GM12872 (cell line): ENCODE data around the gene LUC7L2.

ENCODE experiments used
- TF ChIP-seq, protein P1 (sequence below): IDR thresholded peaks from 3 replicates; pipeline ENCODE4 v1.5.1; 2011; ENCODE audit warnings: low read depth, mild to moderate bottlenecking, low read length, moderate library complexity; ENCODE audit not compliant: insufficient read depth

Gene LUC7L2

DNA sequence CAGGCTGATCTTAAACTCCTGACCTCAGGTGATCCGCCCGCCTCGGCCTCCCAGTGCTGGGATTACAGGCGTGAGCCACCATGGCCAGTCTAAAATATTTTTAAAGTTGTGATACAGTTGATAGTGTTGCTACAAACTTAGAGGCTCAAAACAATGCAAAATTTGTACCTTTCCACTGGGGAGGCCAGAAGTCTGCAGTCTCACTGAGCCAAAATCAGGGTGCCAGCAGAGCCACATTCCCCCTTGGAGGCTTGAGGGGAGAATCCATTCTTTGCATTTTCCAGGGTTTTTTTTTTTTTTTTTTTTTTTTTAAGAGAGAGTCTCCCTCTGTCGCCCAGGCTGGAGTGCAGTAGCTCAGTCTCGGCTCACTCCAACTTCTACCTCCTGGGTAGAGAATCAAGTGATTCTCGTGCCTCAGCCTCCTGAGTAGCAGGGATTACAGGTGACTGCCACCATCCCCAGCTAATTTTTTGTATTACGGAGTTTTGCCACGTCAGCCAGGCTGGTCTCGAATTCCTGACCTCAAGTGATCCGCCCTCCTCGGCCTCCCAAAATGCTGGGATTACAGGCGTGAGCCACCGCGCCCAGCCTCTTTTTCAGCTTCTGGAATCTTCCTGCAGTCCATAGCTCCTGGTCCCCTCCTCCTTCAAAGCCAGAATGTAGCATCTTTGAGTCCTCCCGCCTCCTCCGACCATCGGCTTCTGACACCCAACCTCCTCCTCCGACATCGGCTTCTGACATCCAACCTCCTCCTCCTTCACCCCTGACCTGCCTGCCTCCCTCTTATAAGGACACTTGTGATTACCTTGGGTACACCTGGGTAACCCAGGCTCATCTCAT is 86.6 kb downstream of the LUC7L2 start:
- TF ChIP-seq, protein P1, sequence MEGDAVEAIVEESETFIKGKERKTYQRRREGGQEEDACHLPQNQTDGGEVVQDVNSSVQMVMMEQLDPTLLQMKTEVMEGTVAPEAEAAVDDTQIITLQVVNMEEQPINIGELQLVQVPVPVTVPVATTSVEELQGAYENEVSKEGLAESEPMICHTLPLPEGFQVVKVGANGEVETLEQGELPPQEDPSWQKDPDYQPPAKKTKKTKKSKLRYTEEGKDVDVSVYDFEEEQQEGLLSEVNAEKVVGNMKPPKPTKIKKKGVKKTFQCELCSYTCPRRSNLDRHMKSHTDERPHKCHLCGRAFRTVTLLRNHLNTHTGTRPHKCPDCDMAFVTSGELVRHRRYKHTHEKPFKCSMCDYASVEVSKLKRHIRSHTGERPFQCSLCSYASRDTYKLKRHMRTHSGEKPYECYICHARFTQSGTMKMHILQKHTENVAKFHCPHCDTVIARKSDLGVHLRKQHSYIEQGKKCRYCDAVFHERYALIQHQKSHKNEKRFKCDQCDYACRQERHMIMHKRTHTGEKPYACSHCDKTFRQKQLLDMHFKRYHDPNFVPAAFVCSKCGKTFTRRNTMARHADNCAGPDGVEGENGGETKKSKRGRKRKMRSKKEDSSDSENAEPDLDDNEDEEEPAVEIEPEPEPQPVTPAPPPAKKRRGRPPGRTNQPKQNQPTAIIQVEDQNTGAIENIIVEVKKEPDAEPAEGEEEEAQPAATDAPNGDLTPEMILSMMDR = no peak

DNA sequence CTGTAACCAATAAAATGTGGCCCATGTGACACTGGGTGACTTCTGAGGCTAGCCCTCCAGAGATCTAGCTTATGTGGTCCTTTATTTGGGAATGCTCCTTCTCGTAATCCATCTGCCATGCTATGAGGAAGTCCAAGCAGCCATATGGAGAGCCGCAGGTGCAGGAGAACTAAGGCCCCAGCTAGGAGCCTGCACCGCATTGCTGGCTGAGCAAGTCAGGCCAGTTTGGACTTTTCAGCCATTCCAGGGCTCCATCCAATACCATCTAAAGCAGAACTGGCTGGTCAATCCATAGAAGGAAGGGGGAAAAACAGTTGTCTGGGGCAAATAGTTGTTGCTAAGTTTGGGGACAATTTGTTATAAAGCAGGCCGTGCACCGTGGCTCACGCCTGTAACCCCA is 91.2 kb downstream of the LUC7L2 start:
- TF ChIP-seq, protein P1 = no peak

DNA sequence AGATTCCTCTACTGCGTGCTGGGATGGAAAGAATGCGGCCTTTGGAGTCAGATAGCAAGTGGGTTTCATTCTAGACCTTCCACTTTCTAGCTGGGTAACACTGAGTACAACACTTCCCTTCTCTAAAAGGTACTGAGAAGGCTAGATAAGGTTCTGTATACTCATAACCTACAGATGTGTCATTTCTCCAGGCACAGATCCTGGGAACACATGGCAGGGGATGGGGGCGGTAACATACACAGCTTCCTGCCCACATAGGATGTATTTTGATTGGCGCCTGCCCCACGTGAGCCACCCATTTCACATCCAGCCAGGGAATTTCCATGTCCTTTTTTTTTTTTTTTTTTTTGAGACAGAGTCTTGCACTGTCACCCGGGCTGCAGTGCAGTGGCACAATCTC is 91.9 kb downstream of the LUC7L2 start:
- TF ChIP-seq, protein P1 = no peak

DNA sequence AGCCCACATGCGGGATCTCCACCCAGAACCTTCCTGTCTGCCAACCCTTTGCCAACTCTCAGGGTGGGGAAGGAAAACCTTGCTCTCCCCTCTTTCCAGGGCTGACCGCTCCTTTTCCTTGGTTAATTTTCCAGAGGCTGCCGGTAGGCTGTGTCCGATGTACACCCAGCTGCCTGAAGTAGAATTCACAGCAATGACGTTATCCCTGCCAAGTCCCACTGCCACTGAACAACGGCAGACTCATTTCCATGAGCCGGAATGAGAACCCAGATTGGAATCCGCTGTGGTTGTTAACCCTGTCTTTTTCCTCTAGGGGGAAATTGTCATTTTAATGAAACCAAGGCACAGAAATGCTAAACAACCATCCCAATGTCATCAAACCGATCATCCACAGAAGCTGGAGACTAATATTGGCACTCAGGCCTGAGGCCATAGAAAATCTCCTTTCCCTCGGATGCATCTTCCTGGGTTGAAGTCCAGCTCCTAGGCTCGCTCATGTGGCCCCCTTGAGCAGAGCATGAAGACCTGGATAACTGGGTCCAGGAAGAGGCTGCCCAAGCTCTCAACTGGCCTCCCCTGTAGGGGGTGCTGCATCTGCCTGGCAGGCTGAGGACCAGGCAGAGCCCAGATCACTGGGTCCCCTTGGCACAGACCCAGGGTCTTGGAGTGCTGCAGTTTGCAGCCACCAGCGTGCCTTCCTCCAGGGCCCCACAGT is 93.4 kb downstream of the LUC7L2 start:
- TF ChIP-seq, protein P1 = peak; percentile 22; the same call in 1 of the 3 replicates

DNA sequence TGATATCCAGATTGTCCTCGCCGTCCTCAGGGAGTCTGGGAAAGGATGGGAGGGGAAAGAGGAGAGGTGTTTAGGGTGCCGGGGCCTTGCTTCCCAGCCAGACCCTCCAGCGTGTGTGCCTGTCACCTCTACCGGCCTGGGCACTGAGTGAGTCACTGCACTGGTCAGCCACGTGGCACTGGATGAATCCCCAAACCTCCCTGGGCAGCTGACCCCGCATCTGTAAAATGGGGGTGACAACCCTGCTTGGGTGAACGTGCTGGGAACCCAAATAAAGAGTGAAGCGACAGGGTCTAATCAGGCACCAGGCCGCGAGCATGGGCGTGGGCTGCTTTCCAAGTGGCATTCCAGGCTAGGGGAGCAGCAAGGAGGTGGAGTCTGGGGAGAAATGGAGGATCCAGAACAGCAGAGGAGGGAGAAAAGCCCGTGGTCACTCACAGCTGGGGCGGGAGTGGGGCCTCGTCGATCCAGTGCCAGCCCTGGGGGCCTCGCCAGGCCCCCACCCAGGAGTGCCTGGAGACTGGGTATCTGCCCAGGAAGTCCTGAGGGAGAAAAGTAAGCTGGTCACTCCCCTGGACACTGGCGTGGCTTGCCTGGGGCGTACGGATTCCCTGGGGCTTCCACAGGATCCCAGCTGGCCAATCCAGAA is 94.1 kb downstream of the LUC7L2 start:
- TF ChIP-seq, protein P1 = no peak

DNA sequence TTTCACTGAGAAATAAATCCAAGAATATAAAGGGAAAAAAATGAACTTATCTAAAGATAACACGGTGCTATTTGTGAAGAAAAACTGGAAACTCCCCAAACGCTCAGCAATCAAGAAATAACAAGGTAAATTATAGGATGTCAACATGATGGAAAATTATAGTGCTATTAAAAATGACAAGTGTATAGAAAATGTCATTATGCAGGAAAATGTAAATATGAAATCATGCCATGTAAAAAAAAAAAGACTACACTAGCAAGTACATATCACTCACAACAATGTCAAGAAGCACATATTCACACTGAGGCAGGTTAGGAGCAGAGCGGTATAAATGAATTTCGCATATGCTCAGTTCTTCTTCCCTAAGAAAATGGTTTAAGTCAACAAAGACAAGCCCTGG is 96.1 kb downstream of the LUC7L2 start:
- TF ChIP-seq, protein P1 = no peak

DNA sequence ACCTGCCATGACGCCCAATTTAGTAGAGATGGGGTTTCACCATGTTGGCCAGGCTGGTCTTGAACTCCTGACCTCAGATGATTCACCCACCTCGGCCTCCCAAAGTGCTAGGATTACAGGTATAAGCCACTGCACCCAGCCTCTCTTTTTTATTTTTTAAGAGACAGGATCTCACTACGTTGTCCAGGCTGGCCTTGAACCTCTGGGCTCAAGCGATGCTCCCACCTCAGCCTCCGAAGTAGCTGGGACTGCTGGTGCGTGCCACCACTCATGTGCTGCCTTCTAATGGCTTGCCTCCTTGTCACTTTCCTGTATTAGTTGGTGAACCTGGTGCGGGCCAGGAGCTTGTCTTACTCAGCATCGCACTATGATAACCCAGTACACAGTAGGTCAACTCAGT is 96.8 kb downstream of the LUC7L2 start:
- TF ChIP-seq, protein P1 = no peak
